Fibroblast of skin of scalp (primary cell): Measurements from ENCODE around the gene REEP1.

Experiments
- DNase-seq: peaks from one replicate; pipeline ENCODE4 v3.0.0-alpha.2; 2013

The REEP1 gene

DNA sequence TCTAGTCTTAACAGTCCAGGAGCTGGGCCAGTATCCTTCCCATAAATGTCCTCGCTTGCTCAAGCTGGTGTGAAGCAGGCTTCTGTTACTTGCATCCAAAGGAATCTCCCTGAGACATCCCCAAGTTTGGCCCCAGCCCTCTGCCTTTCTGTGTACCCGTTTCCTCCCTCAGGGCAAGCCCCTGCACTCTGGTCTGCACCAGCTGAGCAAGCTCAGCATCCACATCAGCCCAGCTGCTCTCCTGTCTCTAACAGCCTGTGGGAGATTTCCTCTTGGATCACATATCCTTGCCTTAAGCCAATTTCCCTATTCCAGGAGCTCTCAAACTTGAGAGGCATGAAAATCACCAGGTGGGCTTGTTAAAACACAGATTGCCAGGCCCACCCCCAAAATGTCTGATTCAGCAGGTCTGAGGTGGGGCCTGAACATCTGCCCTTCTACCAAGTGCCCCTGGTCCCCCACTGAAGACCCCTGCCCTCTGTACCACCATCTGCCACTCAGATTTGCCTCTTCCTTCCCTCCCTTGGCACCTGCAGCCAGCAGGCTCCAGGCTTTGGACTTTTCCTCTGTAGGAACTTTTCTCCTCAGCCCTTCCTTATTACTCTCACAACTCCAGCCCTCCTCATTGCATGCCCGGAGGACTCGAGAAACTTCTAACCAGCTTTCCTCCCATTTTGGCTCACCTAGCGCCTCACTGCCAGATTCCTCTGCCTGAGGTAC, 32.1 kb downstream of the REEP1 start:
- DNase-seq, result no peak

DNA sequence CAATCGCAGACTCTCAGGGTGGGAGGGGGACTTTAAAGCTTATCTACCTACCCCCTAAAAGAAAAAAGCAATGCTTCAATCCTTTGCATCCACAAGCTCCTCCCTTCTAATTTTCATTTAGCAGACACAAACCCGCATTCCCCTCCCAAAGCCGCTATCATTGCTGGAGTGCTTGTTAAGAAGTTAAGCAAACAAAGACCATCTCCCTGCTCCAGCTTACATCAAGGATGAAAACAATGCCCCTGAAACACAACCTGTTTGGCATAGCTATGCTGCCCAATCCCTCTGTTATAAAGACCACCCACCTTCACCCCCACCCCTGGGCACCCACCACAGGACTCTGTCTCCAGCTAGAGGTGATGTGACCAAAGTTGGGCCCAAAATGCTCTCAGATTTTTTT, 33.0 kb downstream of the REEP1 start:
- no peak for DNase-seq

GRCh38 chr2:86302320-86302719, 35.1 kb downstream of the REEP1 start:
- DNase-seq, result no peak

DNA sequence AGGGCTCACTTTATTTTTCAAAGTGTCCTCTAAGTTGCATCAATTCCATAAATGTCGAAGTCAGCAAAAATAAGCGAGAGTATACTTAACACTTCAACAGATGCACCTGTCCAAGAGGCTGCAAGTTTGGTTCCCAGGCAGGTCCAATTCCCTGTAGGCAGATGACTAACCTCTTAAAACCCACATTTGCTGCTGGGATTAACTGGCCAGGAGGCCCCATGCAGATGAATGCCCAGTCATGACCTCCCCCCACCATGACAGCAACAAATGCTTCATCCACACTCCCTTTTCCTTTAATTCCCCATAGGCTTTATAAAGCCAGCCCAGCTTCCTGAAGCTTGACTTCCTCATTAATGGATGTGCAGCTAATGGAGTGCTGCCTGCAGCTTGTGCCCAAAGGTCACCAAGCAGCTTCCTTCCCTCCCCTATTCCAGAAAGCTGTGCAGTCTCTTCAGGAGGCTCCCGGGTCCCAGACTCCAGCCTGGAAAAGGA, 35.7 kb downstream of the REEP1 start:
- DNase-seq, result peak; percentile 23

GRCh38 chr2:86301009-86301408, 36.4 kb downstream of the REEP1 start:
- peak; percentile 21 for DNase-seq

DNA sequence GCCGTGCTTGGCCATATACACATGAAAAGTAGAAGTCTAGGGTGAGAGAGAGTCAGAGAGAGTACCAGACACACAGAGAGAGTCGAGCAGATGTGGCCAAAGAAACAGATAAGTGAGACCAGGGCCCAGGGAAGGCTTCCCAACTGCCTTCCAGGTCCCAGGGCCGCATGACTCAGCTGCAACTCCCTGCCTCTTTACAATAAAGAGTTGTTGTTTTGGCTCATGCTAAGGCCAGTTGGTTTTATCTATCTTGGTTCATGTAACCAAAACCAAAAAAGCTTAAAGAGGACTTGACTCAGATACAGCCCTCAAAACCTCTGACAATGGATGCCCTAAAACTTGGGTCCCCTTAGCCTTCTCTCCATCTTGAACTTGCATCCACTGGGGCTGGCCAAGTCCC, 36.9 kb downstream of the REEP1 start:
- no peak for DNase-seq

DNA sequence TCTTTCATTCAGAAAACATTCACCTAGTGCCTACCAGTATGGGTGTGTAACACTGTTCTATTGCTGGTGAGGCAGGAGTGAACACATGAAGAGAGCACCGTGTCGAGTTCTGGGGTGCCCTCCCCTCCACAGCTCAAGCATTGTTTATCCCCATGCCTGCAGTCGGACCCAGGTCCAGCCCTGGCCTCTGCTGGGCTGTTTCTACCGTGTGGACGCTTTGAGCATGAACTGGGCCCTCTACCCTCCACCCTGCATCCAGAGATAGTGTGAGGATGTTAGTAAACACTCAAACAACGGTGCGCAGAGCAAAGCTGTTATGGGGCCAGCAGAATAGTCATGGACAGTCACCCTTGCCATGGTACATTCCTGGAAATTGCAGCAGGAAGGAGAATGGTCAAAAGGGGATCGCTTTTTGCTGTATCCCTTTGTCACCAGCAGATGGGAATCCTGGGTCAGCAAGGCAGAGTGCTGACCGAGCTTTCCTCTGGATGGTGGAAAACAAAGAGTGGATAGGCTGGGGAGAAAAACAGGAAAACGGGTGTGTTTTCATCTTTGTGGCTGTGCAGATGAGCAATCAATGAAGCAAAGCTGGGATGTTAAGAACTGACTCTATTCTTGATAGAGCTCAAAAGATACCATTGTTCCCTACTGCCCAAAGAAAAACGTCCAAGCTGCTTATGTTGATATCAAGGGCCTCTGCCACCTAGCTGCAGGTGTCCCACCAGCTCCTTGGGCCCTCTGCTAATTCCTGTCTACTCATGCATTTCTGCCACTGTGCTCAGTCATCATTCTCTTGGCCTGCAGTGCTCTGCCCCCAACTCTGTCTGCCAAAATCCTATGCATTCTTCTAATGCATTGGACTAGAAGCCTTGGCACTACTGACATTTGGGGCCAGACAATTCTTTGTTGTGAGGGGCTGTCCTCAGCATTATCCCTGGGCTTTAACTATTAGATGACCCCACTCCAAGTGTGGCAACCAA, 38.7 kb downstream of the REEP1 start:
- DNase-seq, result no peak

DNA sequence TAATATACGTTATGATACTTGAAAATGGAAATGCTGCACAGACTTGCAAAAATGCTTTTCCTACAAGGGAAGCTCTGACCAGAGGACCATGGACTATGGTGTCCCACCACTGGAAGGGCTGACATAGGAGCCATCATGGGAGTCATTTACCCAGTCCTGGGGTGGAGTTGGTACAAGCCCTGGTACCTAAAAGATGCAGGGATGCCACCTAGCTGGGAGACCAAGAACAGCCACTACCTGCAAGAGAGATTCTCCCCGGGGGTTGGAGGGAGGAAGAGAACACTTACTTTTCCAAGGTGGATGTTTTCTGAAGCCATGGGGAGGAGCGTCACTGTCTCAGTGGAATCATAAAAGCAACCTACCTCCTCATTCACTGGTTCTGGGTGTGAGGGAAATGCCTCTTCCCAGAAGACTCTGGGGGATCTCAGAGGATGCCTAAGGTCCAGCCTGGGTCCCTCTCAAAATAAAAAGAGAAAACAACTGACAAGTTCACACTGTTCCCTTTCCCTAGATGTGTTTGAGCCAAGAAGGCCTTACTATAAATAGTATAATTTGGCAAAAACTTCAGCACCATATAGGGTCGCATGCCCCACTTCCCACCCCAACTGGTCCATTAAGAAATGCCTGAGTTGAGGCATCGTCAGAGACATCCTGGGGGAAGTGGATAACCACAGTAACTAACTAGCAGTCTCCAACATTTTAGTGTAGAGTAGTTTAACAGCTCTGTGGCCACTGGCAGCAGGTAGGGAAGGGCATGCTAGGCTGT, 39.9 kb downstream of the REEP1 start:
- DNase-seq, result no peak

- DNase-seq, result no peak
Observed at GRCh38 chr2:86296947-86297346, 40.5 kb downstream of the REEP1 start.

- DNase-seq, result no peak
Observed at GRCh38 chr2:86295066-86295465, 42.4 kb downstream of the REEP1 start.

DNA sequence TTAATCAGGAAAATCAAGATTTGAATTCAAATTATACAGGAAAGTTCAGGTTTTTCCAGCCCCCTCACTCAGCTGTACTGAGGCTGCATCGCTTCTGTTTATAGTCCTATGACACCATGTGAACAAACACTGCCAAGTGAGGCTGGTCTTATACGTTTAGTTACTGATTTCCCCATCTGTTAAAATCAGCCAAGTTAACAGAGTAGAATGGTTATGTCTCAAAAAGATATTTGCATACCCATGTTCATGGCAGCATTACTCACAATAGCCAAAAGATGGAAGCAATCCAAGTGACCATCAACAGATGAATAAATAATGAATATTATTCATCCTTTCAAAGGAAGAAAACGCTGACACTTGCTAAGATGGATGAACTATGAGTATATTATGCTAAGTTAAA, 43.8 kb downstream of the REEP1 start:
- no peak for DNase-seq

DNA sequence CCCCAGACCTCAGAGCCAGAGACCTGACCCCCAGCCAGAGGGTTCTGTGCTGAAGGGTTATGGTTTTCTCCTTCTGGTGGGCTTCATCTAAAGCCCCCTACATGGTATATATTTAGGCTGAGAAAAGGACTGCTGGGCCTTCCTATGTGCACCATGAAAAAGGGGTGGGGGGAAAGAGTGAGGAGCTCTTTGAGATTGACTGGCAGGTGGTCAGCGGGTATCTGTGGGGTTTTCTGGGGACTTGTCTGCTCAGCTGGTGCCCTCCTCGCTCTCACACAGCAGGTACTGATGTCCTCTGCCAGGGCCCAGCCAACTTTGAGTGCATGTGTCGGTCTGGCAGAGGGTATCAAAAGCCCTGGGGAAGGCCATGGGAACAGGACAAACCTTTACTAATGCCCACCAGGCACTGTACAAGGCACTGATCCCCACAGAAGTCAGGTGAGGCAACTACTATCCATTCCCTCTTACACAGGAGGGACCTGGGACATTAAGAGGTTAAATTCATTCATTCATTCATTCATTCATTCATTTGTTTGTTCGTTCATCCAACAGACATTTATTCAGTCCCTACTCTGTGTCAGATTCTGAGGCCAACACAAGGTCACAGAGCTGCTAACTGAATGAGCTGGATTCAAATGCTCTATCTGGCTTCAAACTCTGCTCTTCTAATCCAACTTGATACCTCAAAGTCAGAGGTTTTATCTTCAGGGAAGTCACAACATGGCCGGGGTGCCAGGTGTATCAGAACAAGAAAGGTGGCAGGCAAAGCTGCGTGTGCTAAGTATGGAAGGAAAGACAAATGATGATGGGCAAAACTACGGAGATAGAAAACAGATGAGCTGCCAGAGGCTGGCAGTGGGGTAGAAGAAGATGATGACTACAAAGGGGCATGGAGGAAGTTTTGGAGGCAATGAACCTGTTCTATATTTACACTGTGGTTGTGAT, 44.6 kb downstream of the REEP1 start:
- DNase-seq, result no peak

- DNase-seq, result no peak
Observed at GRCh38 chr2:86291328-86291662, 46.1 kb downstream of the REEP1 start.

DNA sequence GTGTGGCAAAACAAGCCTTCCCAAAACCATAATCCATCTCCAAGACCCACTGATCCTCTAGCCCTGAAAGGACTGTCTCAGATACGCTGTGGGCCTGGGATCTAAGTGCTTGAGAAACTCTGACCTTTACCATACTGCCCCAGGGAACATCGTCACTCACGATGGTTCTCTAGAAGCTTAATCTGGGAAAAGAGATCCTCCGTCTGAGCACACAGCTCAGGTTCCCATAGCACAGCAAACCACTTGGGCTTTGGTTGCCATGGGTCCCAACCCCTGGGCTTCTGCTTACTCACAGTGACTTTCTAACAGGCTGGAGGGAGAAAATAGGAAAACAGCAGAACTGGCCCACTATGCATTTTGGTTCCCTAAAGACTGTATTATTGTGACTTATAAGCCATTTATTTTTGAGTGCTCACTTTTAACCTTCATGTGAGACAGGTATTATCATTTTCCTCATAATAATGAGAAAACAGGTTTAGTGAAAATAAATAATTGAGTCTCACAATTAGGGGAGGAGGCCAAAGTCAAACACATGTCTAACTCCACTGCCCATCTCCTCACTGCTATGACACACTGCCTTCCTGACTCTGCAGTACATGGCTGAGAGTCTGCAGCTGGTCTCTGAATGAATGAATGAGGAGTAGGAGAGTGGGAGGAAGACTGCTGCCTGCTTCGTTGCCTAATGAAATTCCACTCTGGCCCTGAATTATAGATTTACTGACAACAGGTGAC, 46.7 kb downstream of the REEP1 start:
- no peak for DNase-seq

GRCh38 chr2:86286516-86286915, 50.9 kb downstream of the REEP1 start:
- no peak for DNase-seq

GRCh38 chr2:86285981-86286380, 51.4 kb downstream of the REEP1 start:
- no peak for DNase-seq

- no peak for DNase-seq
Observed at GRCh38 chr2:86285571-86285970, 51.9 kb downstream of the REEP1 start.

- DNase-seq, result no peak
Observed at GRCh38 chr2:86284987-86285386, 52.4 kb downstream of the REEP1 start.

GRCh38 chr2:86284401-86284841, 53.0 kb downstream of the REEP1 start:
- DNase-seq, result no peak

DNA sequence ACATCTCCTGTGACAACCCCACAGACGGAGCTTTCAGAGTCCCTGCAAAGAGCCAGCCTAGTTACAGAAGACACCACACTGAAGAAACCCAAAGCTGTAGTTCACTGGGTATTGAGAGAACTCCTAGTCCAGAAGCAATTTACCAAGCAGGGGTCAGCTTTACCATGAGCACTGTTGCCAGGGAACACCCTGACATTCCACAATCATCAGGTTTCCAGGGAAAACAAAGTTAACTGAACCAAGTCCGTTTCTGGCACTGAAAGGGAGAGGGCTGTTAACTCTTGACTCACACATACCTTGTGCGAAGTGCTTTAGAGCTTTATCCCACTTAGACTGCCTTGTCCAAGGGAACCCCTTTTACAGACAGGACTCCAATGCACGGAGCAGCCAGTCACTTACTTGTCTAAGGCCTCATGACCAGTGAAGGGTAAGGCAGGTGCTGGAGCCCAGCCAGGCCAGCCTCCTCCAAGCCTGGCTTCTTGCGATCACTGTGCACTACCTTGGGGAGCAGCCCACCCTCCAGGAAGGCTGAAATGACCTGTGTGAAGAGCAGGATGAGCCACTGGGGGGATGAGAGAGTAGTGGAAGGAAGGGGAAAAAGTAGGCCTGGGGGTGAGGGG, 53.9 kb downstream of the REEP1 start:
- DNase-seq, result no peak
